Measurements from ENCODE around the gene ASCC1.
"Not testable (repeated sequence)": the region's sequence is repeated elsewhere in the genome, so short reads cannot be mapped to it uniquely, and the experiment has no call there.

ASCC1 gene

DNA sequence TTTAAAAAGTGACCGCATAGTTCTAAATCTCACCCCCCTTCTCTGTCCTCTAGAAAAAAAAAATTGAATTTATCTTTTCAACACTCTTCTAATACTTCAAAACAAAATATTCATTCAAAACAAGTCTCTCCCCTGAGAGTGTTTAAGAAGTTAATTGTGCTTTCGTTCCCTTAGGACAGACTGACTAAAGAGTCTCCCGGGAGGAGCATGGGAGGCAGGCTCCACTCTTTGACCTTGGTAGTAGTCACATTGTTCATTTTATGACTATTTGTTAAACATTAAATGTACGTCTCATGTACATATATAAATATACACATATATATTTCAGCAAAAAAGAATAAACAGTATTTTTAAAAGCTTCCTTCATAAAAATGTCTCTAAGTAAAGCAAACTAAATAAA is 92.5 kb downstream of the ASCC1 start:
- no peak for DNase-seq

DNA sequence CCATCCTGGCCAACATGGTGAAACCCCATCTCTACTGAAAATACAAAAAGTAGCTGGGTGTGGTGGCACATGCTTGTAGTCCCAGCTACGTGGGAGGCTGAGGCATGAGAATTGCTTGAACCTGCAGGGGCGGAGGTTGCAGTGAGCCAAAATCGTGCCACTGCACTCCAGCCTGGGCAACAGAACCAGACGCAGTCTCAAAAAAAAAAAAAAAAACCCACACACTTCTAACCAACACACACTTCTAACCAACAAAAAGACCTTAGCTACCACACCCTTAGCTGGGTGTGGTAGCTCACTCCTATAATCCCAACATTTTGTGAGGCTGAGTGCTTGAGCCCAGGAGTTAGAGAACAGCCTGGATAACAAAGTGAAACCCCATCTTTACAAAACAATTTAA is 93.9 kb downstream of the ASCC1 start:
- DNase-seq, result no peak

DNA sequence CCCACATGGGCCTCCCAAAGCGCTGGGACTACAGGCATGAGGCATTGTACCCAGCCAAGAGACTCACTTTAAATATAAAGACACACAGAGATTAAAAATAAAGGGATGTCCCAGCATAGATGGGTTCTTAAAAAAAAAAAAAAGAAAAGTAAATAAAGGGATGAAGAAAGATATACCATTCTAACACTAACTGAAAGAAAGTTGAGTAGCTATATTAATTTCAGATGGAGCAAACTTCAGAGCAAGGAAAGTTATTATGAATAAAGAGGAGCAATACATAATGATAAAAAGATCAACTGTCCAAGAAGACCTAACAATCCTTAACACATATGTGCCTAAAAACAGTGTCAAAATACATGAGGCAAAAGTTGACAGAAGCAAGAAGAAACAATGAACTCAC is 94.7 kb downstream of the ASCC1 start:
- no peak for DNase-seq

DNA sequence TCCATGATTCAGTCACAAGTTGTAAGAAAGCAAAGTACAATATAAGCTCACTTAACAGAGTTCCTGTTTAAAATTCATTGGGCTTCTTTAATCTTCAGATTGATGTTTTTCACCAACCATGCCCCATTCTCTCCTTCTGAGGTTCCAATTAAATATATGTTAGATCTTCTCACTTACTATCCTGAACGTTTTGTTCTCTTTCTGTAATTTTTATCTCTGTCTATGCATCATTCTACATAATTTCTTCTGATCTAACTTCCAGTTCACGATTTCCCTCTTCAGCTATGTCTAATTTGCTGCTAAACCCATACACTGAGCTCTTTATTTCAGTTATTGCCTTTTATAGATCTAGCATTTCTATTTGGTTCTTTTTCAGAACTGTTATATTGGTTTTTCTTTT is 99.7 kb downstream of the ASCC1 start:
- no peak for DNase-seq

DNA sequence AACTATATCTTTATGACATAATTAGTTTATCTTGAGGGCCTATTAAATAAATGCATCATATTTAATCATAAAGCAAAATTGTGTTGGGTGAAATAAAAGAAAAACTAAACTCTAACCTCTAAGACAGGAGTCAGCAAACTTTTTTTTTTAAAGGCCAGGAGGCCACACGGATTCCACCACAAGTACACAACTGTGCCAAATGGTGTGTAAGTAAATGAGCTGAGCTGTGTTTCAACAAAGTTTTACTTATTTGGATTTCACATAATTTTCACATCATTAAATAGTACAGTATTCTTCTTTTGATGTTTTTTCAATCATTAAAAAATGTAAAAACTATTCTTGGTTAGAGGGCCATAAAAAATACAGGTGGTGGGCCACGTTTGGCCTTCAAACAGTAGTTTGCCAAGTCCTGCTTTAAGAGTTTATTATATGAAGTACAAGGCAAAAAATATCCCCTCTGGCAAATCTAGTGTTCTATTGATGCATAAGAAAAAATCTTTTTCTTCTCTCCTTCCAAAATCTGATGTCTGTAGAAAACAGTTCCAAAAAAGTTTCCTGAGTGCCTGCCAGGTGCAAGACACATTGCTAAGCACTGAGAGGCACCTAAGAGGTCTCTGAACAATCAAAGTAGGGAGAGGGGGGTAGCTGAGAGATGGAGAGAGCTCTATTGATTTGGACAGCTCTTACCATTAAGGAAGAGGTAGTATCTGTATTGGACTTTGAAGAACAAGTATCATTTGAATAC is 101.2 kb downstream of the ASCC1 start:
- DNase-seq, result no peak

DNA sequence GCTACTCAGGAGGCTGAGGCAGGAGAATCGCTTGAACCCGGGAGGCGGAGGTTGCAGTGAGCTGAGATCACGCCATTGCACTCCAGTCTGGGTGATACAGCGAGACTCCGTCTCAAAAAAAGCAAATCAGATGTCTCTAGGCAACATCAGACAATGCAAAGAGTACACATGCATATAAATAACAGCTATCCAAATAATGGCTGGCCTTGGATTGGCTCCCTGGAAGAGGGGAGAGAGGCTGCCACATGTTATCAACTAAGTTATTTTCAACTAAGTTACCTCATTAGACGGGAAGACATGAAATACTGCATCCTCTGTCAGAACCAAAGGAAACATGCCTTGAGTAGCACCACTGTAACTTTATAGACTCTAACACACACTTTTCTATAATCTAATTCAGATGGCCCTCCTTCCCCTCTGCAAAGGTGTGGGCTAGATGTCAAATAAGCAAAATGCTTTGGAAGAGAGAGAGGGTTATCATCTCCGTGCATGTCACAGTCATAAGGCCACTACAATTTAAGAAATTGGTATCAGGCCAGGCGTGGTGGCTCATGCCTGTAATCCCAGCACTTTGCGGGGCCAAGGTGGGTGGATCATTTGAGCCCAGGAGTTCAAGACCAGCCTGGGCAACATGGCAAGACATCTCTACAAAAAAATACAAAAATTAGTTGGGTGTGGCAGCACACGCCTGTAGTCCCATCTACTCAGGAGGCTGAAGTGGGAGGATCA is 105.2 kb downstream of the ASCC1 start:
- no peak for DNase-seq

DNA sequence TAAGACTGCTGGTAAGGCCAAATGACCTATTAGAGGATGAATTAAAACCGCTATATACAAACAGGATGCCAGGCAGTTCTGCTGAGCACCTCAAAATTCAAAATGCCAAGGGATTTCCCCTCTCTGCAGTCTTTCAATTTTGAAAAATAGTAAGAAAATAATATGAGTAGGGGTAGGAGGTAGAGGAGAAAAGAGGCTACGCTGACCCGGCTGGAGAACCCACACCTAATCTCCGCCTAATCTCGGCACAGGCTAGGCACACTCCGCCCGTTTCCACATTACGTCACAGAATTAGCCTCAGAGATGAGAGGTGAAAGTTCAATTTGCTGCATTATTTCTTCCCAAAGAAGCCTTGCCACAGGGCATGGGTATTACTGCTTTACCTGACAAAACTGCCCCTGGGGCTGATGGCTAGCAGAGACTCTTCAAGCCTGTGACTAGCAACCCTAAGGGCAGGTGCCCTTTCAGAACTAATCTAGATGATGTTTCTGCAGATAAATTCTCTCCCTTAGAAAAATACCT is 106.4 kb downstream of the ASCC1 start:
- DNase-seq, result no peak

DNA sequence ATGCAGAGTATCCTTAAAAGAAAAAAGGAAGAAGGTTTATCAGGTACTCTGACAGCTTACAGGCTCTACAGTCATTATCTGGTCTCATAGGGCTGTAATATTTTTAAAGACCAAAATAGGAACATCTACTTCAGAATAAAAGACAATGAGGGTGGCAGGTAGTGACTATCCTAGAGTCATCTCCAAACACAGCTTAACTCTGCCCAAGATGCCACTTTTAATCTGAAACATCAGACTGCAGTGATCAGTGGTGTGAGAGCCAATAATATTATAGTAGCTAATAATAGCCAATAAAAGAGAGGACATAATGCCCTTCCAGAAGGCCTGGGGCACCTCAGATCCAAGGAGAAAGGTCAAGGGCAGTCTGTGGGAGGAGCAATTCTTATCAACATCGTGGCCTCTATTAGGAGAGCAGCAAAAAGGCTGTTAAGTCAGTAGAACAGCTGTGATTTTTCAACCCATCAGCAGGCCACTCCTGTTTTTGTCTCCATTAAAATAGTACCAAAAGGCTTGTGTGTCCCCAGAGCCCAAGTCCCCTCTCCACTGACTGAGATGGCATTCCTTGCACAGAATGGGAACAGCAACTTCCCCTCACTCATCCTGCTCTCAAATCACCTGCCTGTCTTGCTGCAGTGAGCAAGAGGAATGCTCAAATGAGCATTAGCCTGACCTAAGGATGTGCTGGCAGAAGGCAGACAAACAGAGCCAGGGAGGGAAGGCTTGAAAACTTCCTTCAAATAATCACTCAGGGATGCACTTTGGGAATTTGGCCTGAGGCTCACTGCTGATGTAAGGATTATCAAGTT is 107.0 kb downstream of the ASCC1 start:
- no peak for DNase-seq

DNA sequence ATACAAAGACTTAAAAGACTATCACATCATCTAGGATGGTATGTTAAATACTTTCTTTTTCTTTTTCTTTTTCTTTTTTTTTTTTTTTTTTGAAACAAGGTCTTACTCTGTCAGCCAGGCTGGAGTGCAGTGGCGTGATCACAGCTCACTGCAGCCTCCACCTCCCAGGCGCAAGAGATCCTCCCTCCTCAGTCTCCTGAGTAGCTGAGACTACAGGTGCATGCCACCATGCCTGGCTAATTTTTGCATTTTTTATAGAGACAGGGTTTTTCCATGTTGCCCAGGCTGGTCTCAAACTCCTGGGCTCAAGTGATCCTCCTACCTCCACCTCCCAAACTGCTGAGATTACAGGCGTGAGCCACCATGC is 108.1 kb downstream of the ASCC1 start:
- DNase-seq, result not testable (repeated sequence)

DNA sequence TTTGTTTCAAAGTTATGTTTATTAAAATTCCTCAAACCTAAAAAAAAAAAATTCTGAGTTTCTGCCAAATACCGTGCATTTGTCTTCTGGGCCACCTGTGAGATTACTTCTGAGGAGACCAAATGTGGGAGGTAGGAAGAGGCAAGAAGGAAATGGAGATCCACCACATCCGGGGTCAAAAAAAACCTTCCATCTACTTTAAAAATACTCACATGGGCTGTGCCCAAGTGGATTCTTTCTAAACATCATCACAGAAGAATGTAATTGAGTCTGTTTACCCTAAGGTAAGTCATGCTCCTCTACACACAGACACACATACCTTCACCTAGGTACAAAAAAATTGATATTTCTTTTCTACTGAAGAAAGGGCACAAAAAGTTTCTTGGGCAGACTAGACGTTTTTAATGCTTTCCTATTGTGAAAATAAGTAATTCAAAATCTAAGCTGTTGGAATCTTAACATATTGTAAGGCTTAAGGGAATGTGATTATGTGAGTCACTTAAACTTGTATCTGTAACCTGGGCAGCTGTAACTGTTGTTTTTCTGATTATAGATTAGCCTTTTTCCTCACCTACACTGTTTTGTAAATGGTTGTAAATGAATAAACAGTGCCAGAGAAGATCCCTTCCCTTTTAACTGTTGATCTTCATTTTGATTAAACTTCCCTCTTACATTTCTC is 108.6 kb downstream of the ASCC1 start:
- DNase-seq, result no peak

DNA sequence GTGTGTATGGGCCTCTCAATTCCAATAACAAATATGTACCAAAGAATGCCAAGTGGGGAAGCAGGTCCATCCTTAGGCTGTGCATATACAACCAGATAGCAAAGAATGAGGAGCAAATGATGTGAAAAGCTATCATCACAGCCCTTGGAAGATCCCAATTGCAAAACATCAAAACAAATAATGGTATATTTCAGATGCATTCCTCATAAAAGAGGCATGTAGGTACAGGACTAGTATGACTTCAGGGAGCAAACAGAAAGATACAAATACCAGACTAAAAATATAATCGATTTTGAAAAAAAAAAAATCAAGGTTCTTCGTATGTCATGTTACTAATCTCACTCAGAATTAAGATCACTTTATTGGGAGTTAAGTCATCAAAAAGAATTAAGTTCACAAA is 109.2 kb downstream of the ASCC1 start:
- no peak for DNase-seq

DNA sequence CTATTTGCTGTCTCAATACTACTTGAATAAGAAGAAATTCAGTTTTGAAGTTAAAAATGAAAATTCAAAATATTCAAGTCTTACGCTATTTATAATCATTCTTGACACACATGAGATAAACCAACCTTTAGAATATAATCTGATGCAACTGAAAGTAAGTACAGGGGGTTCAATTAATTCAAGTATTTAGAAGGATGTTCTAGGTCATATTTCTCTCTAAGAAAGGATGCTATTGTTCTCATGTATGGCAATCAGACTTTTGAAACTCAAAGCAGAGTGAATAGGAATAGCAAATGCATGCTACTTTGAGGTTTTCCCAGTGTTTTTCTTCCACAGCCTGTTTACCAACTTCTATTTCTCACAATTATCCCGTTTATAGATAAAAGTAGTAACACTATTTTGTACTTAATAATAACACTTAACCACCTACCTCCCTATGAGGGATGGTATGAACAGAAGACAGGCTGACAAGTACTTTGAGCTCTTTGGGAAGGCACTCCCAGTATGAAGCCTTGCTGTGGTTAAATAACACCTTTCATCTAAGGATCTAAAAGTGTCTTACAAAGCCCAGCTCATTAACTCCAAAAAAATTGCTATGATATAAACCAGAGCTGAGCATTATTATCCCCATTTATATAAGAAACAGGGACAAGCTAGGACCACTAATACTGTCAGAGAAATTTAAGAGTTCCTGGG is 109.8 kb downstream of the ASCC1 start:
- no peak for DNase-seq

DNA sequence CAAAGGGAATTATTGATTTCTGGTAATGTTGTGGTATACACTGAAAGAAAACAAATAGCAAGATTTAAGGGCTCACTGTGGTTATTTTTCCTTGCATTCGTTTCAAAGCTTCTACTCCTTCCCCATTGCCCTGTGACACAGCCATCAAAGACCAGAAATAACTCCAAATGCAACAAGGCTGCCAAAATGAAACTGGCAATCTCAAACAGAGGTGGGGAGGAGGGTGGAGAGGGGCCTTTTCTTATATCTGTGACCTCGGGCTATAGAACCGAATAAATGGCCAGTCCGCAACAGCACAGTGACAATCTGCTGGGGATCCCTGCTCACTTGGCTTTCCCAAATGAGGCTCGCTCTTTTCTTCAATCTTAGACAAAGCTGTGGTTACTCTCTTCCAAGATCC is 110.4 kb downstream of the ASCC1 start:
- no peak for DNase-seq

DNA sequence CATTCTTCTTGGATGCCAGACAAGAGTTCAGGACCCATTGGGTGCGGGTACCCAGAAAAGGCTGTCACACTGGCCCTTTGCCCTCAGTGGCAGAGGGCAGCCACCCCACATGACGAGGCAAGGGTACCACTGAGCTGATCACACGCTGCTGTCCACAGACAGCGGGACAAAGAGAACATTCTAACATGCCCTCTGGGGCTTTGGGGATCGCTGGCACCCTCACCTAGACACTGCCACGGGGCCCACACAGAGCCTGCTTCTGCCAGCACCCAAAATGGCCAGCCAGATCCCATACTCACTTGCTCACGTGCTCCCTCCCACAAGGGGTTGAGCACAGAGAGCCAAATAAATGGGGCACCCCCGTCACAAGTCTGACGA is 111.0 kb downstream of the ASCC1 start:
- no peak for DNase-seq

DNA sequence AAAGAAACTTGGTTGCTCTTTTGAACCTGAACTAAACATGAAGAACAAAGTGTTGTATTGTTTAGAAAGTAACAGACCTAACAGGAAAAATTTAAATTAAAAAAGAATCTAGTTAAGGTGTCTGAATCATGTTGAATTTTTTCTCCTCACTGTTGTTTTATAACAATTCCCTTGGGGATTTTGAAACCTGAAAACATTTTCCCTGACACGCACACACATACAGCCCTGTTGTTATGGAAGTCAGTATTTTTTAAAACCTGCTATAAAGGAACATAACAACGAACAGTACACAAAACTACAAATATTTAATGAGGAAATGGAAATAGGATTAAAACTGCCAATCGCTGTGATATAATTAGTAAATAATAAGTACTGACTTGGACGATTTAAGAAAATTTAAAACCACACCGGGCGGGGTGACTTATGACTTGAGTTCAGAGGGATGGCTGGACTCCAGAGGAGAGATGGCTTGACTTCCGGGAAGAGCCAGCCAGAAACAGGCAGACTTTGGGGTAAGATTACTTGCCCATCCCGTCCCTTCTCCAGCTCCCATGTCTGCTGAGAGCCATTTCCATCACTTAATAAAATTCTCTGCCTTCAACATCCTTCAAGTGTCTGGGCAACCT is 111.5 kb downstream of the ASCC1 start:
- DNase-seq, result no peak

DNA sequence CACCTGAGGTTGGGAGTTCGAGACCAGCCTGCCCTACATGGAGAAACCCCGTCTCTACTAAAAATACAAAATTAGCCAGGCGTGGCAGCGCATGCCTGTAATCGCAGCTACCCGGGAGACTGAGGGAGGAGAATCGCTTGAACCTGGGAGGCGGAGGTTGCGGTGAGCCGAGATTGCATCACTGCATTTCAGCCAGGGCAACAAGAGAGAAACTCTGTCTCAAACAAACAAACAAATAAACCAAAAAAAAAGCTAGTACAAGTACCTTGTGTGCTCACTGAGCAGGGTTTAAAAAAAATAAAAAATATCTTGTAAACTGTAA is 116.5 kb downstream of the ASCC1 start:
- DNase-seq, result no peak

DNA sequence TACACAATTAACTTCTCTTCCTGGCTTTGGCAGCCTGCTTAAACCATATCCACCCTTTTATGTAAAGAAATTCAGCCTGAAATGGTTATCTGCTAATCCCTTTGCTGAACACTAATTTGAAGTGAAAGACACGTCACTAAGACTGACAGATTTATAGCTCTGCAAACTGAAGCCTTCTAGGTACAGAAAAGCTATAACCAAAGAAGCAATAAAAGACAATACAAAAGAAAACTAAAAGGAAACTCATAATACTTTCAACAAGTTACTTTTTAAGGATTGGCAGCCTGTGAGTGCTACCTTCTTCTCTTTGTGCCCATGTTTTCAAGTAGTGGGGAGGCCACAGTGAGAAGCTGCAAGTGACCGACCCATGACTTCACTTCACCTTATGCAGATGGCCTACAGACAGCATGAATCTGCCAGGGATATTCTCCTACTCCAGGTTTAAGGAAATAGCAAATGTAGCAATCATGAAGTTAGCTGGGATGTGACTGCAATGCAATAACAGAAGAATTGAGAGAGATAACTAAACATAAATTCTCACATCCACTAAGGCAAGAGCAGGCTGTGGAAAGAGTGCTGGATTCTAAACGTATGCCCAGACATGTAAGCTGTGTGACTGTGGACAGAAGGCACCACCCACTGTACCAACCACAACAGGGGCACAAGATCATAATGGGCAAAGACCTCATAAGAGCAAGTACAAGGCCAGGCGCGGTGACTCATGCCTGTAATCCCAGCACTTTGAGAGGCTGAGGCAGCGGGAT is 117.1 kb downstream of the ASCC1 start:
- DNase-seq, result no peak

DNA sequence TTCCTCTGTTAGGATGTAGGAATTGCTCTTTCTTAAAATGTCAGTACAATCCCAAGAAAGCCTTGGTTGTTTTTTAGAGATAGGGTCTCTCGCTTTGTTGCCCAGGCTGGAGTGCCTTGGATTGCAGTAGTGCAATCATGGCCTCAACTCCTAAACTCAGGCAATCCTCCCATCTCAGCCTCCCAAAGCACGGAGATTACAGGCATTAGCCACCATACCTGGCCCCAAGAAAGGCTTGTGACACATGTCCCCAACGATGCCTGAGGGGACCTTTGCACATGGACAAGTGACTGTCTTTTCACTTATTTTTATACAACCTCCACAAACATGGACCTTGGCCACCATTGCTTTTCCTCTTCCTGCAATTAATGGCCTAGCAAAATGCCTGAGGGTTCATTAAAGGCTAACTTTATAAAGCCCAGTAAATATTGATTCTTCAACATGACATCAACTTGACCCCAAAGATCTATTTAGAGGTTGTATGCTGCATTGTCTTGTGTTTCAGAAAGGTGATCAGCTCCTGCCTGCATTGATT is 117.7 kb downstream of the ASCC1 start:
- no peak for DNase-seq

DNA sequence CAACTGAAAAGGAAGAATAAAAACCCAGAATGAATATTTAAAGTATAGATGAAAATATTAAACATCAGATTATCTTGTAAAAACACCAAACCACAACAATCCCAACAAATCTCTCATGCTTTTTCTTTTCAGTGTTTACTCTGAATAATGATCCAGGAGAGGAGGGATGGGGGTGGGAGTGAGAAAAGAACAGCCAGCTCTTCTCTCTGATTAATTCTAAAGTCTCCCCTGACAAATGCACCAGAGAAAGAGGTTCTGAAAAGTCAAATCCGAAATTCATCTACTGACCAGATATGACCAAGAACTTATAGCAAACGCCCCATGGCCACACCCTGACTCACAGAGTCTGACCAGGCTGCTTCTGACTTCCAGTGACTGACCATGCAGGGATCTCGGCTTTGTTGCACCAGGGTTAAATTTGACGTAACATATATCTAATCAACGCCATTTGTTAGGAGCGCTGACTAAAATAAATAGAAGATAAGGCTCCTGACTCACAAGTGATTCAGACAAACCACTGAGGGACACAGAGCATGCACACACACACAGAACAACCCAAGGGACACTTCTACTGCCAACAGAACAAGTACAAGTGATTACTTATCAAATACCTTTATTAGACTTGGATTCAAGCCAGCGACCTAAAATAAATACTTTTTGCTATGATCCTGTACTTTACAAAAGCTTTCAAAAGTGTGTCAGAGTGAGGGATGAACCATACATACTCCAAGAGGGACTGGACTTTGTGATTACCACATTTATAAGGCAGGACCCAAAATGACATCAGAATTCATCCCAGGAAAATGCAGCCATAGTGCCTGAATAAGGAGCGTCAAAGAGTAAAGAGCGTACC is 118.4 kb downstream of the ASCC1 start:
- DNase-seq, result no peak

Measured in CD4-positive, alpha-beta T cell treated with Interleukin-15 for 1 hour (primary cell).